Neural progenitor cell (in vitro differentiated cells): ENCODE measurements around the gene MYL12A. TPM values are rescaled to one million over a fixed set of nuclear protein-coding genes. Genes with fewer than 3 reads are reported as not detected.
"Not testable (repeated sequence)": the region's sequence is repeated elsewhere in the genome, so short reads cannot be mapped to it uniquely, and the experiment has no call there.

ENCODE experiments used
- DNase-seq: peaks from one replicate; pipeline ENCODE4 v3.0.0-alpha.2; 2016; ENCODE audit warnings: low spot score
- H2AFZ ChIP-seq: fragments of 200-600 bp; sonication (generic); replicated peaks from 2 replicates; pipeline ENCODE4 v1.6.1; 2016; ENCODE audit warnings: antibody characterized with exemption
- H3F3A ChIP-seq: fragments of 200-600 bp; sonication (generic); 2 replicates; pipeline ENCODE4 v1.6.1; 2016; ENCODE audit warnings: antibody characterized with exemption, low read depth
- H3K27ac ChIP-seq: fragments of 200-600 bp; sonication (generic); 2 replicates; pipeline ENCODE4 v1.5.1; 2016; ENCODE audit warnings: mild to moderate bottlenecking
- H3K27me3 ChIP-seq: fragments of 200-600 bp; sonication (generic); 2 replicates; pipeline ENCODE4 v1.6.1; 2016; ENCODE audit warnings: mild to moderate bottlenecking, moderate library complexity
- H3K36me3 ChIP-seq: fragments of 200-600 bp; sonication (generic); 2 replicates; pipeline ENCODE4 v1.5.1; 2016
- H3K4me1 ChIP-seq: fragments of 200-600 bp; sonication (generic); 2 replicates; pipeline ENCODE4 v1.6.1; 2016; ENCODE audit warnings: mixed run types
- H3K4me2 ChIP-seq: fragments of 200-600 bp; sonication (generic); 2 replicates; pipeline ENCODE4 v1.6.1; 2016
- H3K4me3 ChIP-seq: fragments of 200-600 bp; sonication (generic); 2 replicates; pipeline ENCODE4 v1.5.1; 2016
- H3K79me2 ChIP-seq: fragments of 200-600 bp; sonication (generic); 2 replicates; pipeline ENCODE4 v1.6.1; 2016; ENCODE audit warnings: low read depth
- H3K9ac ChIP-seq: fragments of 200-600 bp; sonication (generic); 2 replicates; pipeline ENCODE4 v1.6.1; 2016
- H3K9me3 ChIP-seq: fragments of 200-600 bp; sonication (generic); 2 replicates; pipeline ENCODE4 v1.5.1; 2016; ENCODE audit warnings: low read depth
- H4K20me1 ChIP-seq: fragments of 200-600 bp; sonication (generic); 2 replicates; pipeline ENCODE4 v1.6.1; 2016; ENCODE audit warnings: low read depth
- H3K27ac Mint-ChIP-seq: 3 replicates; pipeline ENCODE4 v1.8.0; 2021; ENCODE audit warnings: mixed read lengths
- H3K27me3 Mint-ChIP-seq: 2 replicates; pipeline ENCODE4 v1.8.0; 2022; ENCODE audit warnings: low read depth, mild to moderate bottlenecking, inconsistent platforms, moderate library complexity, mixed read lengths; ENCODE audit not compliant: insufficient read depth
- H3K36me3 Mint-ChIP-seq: 3 replicates; pipeline ENCODE4 v1.8.0; 2021; ENCODE audit warnings: mixed read lengths
- H3K4me1 Mint-ChIP-seq: 3 replicates; pipeline ENCODE4 v1.8.0; 2021; ENCODE audit warnings: mixed read lengths
- H3K4me3 Mint-ChIP-seq: 3 replicates; pipeline ENCODE4 v1.8.0; 2021; ENCODE audit warnings: mild to moderate bottlenecking, moderate library complexity, mixed read lengths
- H3K9me3 Mint-ChIP-seq: 3 replicates; pipeline ENCODE4 v1.8.0; 2020; ENCODE audit warnings: mixed read lengths
- EZH2 ChIP-seq: fragments of 200-600 bp; sonication (generic); IDR thresholded peaks from 2 replicates; pipeline ENCODE4 v1.6.1; 2017; ENCODE audit warnings: antibody characterized with exemption, mild to moderate bottlenecking, moderate library complexity
- EZH2phosphoT487 ChIP-seq: fragments of 200-600 bp; sonication (generic); IDR thresholded peaks from 2 replicates; pipeline ENCODE4 v1.6.1; 2017; ENCODE audit warnings: antibody characterized with exemption
- total RNA-seq: library from RNA; depleted of rRNA; stranded (reverse); fragments of >200 nt; gene quantifications from 2 replicates; pipeline ENCODE4 v1.2.3, GENCODE V29; 2015; ENCODE audit warnings: low replicate concordance
- TF ChIP-seq, protein P1 (sequence below): fragments of 200-600 bp; sonication (generic); IDR thresholded peaks from 2 replicates; pipeline ENCODE4 v1.5.1; 2017; ENCODE audit warnings: antibody characterized with exemption, mild to moderate bottlenecking

The MYL12A gene
- total RNA-seq, 1 donor from 2014 or later = 365 TPM

DNA sequence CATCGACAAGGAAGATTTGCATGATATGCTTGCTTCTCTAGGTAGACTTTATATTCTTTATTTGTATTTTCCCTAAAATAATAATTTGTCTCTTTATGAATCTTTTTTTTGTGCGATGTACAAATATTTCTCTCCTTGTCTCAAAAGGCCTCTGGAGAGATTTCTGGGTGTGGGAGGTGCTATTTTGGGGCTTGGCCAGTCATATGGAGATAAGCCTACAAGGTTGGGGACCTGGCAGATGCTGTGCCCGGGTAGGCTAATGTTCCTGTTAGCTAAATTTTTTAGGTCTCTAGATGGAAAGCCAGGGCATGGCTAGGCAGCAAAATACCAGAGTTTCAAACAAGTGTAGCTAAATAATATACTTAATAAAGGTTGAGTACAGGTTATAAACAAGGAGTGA is 25.4 kb downstream of the MYL12A start:
- no peak overlapping the region for H3K27ac ChIP-seq
- Mint-ChIP-seq H3K4me1 (peaks cover 3% of the 10 kb centered on the region), H3K27me3 (no peaks in the 10 kb centered on the region), H3K4me3 (no peak overlapping the region), H3K27ac (no peak overlapping the region), H3K36me3 (peaks cover 12% of the 10 kb centered on the region), H3K9me3 (no peaks in the 10 kb centered on the region)
- no peaks in the 10 kb centered on the region for H3K4me1 ChIP-seq
- H3K9ac ChIP-seq = no peak overlapping the region
- no peak overlapping the region for H2AFZ ChIP-seq
- DNase-seq = no peak
- TF ChIP-seq EZH2 = no peak
- no peak for TF ChIP-seq EZH2phosphoT487
- TF ChIP-seq, protein P1, sequence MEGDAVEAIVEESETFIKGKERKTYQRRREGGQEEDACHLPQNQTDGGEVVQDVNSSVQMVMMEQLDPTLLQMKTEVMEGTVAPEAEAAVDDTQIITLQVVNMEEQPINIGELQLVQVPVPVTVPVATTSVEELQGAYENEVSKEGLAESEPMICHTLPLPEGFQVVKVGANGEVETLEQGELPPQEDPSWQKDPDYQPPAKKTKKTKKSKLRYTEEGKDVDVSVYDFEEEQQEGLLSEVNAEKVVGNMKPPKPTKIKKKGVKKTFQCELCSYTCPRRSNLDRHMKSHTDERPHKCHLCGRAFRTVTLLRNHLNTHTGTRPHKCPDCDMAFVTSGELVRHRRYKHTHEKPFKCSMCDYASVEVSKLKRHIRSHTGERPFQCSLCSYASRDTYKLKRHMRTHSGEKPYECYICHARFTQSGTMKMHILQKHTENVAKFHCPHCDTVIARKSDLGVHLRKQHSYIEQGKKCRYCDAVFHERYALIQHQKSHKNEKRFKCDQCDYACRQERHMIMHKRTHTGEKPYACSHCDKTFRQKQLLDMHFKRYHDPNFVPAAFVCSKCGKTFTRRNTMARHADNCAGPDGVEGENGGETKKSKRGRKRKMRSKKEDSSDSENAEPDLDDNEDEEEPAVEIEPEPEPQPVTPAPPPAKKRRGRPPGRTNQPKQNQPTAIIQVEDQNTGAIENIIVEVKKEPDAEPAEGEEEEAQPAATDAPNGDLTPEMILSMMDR = no peak
- H3K79me2 ChIP-seq = peaks cover 52% of the 10 kb centered on the region
- no peak overlapping the region for H3K4me3 ChIP-seq
- H3K36me3 ChIP-seq = peaks cover 17% of the 10 kb centered on the region
- no peaks in the 10 kb centered on the region for H3K9me3 ChIP-seq
- H3K4me2 ChIP-seq = no peak overlapping the region
- no peaks in the 10 kb centered on the region for H3K27me3 ChIP-seq
- peaks cover 4% of the 10 kb centered on the region for H3F3A ChIP-seq
- peaks cover 7% of the 10 kb centered on the region for H4K20me1 ChIP-seq

DNA sequence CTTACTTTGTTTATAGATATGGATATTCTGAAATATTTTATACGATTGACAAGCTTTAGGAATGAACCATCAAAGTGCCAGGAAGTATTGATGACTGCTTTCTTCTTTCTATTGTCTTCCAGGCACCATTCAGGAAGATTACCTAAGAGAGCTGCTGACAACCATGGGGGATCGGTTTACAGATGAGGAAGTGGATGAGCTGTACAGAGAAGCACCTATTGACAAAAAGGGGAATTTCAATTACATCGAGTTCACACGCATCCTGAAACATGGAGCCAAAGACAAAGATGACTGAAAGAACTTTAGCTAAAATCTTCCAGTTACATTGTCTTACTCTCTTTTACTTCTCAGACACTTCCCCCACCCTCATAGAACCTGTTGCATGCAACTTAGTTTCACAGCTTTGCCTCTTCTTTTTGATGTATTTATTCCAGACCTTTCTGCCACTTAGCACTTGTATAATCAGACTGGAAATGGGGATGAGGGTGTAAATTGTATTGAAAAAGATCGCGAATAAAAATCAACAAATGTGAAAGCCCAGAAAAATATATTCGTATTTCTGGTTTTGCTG is 30.1 kb downstream of the MYL12A start:
- not testable (repeated sequence) for H3K27me3 Mint-ChIP-seq, H3K79me2 ChIP-seq, H3K9me3 Mint-ChIP-seq, H2AFZ ChIP-seq, H3K9me3 ChIP-seq, H3K27me3 ChIP-seq, H4K20me1 ChIP-seq, H3K4me2 ChIP-seq, H3K4me3 Mint-ChIP-seq, H3K27ac Mint-ChIP-seq, H3K4me1 ChIP-seq, H3K4me3 ChIP-seq, H3K9ac ChIP-seq, H3K27ac ChIP-seq
- DNase-seq = peak; percentile 13
- Mint-ChIP-seq H3K4me1 (peaks cover 12% of the 10 kb centered on the region), H3K36me3 (peaks cover 10% of the 10 kb centered on the region)
- peaks cover 22% of the 10 kb centered on the region for H3F3A ChIP-seq
- H3K36me3 ChIP-seq = peaks cover 17% of the 10 kb centered on the region

DNA sequence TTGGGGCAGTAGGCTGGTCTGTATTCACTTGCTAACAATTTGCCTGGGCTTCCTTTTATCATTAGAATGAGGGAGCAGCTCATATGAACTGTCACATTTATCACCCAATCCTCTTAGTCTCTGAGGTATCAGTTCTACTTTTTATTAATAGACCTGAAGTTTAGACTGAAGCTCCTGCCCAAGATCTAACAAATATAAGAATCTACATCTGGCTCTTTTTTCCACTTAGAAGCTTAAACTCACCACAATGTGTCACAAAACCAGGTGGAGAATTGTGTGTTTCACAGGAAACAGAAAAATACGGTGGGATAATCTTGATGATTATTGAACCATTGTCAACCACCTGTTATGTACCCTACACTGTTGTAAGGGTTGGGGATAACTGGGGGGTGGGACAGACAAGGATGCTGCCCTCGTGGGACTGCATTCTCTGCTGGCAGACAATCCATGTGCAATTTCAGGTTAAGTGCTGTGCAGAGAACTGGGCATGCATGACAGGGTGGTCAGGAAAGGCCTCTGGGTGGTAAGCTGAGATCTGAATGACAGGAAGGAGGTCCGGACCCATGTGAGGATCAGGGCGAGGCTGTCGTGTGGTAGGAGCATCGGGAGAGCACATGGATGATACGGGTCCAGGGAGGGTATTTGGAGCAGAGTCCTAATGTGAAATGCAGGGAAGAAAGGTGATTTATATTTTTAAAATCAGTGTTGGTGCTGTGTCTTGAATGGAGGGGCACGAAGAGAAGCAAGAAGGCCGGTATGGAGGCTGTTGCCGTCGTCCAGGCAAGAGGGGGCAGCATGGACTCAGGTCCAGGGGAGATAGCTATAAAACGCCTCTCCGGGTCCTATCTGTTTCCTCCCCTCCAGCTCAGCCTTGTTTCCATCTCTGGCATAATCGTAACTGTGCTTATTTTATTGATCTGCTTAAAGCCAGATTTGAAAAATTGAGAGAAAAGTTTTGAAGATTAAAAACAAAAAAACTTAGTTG is 31.9 kb downstream of the MYL12A start:
- Histone ChIP-seq H3K4me3 (no peak overlapping the region), H3K9me3 (no peaks in the 10 kb centered on the region), H2AFZ (no peak overlapping the region), H4K20me1 (no peaks in the 10 kb centered on the region), H3K27me3 (no peaks in the 10 kb centered on the region), H3K27ac (peak overlapping the region; percentile 34), H3K4me1 (peaks cover 16% of the 10 kb centered on the region), H3K36me3 (peaks cover 17% of the 10 kb centered on the region), H3K4me2 (no peak overlapping the region), H3K9ac (no peak overlapping the region), H3K79me2 (no peaks in the 10 kb centered on the region), H3F3A (peaks cover 22% of the 10 kb centered on the region)
- H3K27ac Mint-ChIP-seq = no peak overlapping the region
- H3K9me3 Mint-ChIP-seq = no peaks in the 10 kb centered on the region
- peaks cover 2% of the 10 kb centered on the region for H3K27me3 Mint-ChIP-seq
- H3K4me1 Mint-ChIP-seq = peaks cover 27% of the 10 kb centered on the region
- TF ChIP-seq EZH2phosphoT487 = no peak
- no peak for TF ChIP-seq EZH2
- TF ChIP-seq, protein P1 = peak; percentile 21
- H3K36me3 Mint-ChIP-seq = peaks cover 10% of the 10 kb centered on the region
- DNase-seq = peak; percentile 11
- no peak overlapping the region for H3K4me3 Mint-ChIP-seq
